Mesenteric fat pad (tissue), 1 donor: ENCODE results near the gene PHC3. TPM values are rescaled to one million over a fixed set of nuclear protein-coding genes. Genes with fewer than 3 reads are reported as not detected.
"Not testable (repeated sequence)": the region's sequence is repeated elsewhere in the genome, so short reads cannot be mapped to it uniquely, and the experiment has no call there.

ENCODE experiments used
- DNase-seq: peaks from one replicate; pipeline ENCODE4 v3.0.0-alpha.2; 2020; ENCODE audit warnings: low spot score
- total RNA-seq: library from RNA; stranded (reverse); fragmentation: NEBNext Ultra II Directional; extraction: Animal tissue kit (Norgen Biotek cat#: 25700); gene quantifications from one replicate; pipeline ENCODE4 v1.2.1, GENCODE V29; 2021
- donor health status: DM: yes; HTN: yes; CAD: no.

The PHC3 gene
- total RNA-seq, 1 donor from 2014 or later: 66.1 TPM

DNA sequence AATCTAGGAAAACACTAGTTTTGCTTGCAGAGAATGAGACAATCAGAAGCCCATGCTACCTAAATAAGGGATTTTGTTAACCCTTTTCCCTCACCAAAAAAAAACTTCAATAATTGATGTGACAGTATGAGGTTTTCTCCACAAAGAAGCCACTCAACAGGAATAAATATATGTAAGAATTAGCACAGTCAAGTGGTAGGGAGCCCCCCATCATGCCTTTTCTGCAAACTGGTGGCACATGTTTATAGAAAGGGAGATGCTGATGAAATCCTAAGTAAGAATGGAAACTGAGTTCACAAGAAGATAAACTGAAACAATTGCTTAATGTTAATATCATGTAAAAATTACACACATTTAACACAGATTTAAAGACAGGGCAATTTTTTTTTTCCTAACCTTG lies 51.0 kb downstream of the PHC3 start:
- no peak for DNase-seq

DNA sequence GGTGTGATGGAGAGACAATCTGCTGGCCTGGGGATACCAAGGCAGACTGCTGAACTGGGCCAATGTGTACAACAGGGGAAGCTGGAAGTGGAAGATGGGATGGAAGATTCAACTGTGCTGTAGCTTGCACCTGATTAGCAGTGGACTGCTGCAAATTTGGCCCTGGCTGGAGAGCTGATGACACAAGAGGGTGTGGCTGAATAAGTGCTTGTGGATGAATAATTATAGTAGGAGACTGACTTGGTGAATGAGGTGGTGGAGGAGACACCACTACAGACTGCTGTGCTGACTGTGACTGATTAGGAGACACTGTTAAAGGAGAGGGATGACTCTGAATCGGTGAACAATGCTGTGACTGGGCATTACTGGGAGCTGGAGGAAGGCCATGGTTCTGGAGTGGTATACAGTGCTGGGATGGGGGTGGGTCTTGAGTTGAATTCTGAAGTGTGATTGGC lies 52.5 kb downstream of the PHC3 start:
- DNase-seq: no peak

DNA sequence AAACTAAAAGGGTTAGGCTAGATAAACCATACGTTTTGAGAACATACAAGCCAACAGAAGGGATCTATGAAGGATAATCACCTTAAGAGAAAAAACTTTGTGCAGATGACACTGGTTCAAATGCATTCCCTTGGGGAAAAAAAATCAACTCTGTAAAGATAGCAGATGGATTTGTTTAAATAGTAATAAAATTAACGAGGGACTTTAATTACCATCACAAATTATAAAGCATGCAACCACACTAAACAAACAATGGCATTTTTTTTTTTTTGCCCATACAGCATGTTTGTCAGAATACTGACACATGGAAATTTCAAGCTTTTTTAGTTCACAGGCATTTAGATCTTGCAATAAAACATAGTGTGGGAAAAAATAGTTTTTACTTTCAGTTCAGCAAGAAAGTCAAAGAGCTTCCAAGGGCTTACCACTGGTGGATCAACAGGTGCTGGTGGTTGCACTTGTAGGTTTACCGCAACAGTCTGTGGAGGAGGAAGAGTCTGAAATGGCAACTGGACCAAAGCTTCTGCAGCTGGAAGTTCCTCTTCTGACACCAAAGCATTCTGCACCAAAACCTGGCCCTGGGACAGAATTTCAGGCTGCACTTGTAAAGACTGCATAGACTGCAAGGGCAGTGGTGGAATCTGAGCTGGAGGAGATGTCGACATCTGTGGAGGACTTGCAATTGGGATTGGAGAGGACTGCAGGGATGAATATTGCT lies 53.1 kb downstream of the PHC3 start:
- DNase-seq: no peak

DNA sequence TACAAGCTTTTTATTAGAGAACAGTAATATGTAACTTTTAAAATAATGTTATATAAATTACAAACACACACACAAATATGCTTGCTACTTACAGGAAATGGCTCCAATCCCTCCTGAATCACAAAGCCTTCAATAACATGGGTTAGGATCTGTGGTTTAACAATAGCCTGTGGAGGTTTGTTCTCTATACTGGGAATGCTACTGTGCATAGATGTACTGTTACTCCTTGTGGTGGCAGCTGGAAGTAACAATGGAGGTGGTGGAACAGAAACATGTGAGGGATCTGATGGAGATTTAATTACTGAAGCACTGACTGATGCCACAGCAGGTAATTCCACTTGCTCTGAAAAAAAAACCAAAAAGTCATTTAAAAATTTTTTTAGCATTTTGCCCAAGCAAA lies 64.4 kb downstream of the PHC3 start:
- DNase-seq: no peak

DNA sequence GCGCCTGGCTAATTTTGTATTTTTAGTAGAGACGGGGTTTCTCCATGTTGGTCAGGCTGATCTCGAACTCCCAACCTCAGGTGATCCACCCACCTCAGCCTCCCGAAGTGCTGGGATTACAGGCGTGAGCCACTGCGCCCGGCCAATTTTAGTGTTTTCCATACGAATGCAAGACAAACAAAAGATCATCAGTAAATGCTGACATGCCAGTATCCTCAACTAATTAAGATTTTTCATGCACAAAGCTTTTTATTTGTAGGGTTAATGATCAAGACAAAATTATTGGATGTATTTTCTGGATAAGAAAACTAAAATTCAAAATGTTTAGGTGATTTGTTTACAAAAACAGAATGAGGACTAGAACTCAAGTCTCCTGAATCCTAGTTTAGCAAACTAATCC lies 67.4 kb downstream of the PHC3 start:
- not testable (repeated sequence) for DNase-seq

DNA sequence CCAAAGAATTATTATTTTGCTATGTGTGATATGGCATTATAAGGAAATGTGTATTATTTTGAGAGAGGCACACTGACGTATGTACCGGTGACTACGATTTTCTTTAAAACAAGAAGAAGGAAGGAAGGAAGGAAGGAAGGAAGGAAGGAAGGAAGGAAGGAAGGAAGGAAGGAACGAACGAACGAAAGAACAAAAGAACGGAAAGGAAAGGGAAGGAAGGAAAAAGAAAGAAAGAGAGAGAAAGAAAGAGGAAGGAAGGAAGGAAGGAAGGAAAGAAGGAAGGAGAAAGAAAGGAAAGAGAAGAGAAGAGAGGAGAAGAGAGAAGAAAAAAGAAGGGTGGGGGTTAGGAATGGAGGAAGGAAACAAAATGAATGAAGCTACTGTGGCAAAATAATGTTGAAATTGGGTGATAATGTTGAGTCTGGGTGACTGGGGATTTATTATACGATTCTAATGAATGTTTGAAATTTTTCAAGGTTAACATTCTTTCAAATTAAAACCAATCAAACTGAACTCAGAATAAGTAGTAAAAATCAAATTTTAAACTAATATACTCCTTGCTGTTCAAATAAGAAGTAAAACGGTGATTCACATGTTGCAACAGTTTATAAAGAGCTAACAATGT lies 70.3 kb downstream of the PHC3 start:
- DNase-seq: no peak

DNA sequence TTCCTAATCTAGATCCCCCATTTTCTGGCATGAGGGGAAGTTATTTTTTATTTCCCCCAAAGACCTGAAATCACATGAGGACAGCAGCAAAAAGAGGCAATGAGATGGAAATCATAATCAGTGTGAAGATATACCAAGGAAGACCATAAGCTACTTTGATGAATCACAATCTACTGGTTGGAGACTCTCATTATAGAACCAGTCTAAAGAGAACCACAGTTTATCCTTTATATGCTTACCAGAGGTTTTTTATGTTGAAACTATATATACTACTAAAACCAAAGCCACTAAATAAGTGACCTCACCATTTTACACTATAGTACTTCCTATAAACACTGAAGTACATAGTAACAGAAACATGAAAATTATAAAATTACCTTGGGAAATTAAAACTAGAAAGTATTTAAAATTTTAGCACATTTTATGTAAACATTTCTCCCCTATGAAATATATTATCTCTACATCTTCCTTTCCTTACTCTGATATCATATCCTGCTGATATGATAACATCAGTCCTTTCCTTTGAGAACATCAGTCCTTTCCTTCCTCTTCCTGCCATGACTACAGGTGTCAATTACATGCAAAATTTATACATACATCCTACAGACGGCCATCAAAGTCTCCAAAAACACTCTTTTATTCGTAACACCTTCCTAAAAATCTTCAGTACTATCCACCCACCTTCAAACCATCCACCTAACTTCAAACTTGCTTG lies 71.8 kb downstream of the PHC3 start:
- no peak for DNase-seq

DNA sequence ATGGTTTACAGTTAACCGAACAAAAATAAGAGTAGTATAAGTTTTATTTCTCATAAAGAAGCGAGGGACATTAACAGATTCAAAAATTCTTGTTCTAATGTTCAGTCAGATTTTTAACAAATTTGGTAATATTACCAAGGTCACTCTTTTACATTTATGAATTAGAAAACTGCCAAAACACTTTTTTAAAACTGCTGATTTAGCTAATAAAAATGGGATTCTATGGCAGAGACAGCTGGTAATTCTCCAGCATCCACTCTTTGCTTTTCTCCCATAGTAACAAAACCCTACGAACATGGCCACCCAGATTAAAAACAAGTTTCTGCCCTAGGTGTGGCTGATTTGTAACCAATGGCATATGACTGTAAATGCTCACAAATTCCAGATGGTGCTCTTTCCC lies 72.6 kb downstream of the PHC3 start:
- DNase-seq: no peak

DNA sequence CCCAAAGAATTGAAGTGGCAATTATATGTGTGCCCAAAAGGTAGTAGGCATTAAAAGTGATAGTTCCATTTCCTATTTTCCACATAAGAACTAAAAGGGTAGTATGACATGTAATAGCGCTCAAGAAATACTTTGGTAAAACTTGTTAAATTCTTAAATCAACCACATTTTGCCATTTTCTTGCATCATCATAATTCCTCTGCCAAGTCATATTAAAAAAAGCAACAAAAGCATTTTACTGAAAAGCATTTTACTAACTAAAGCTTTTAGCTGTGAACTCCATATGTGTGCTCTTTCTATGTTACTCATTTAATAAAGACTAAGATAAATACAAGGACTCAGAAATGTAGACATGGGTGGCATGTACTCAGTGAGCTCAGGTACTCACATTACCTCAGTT lies 73.6 kb downstream of the PHC3 start:
- DNase-seq: no peak

DNA sequence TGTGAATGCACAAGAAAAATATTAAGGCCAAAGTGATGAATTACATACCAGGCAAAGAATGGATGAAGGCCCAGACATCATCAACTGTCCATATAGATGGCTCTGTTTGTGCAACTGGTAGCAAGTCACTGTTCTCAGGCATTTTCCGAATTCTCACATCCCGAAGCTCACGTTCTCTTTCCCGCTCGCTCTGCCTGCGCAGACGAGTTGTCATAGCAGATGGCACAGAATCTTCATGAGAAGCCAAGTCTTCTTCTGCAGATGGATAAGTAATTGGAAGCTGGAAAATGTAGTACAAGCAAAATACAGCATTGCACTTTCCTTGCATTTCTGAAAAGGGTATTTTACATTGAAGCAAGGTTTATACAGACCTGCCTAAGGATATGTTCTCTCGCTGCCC lies 79.1 kb downstream of the PHC3 start:
- DNase-seq: no peak

DNA sequence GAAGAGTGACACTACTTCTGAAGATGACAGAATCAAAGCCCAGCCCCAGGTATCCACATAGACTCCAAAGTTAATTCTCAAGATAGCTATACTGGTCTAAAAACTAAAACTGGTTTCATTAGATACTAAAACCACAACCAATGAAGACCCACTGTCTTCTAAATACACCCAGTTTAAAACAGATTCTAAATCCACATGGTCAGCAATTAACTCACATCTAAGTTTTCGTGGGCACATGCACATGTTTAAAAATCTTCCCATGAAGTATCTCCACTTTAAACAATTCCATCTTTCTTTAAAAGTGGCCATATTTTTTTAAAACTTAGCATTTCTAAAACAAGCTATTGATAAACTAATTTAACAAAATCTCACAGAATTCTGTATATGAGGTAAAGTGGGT lies 80.6 kb downstream of the PHC3 start:
- no peak for DNase-seq

DNA sequence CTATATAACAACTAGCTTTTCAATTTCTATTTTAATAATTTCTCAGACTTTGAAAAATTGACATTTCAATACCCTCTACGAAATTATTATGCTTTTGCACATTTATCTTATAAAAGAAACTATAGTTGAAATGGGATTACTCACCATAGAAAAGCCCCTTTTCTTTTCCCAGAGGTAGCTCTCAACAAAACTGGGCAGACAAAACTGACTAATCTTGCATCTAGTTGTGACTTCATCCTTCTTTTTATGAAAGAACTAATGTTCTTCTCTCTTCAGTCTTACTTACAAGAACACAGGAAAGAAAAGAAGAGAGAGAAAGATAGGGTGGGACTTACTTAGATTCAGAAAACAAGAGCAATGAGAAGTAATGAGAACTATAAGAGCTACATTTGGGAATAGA lies 82.8 kb downstream of the PHC3 start:
- DNase-seq: no peak

DNA sequence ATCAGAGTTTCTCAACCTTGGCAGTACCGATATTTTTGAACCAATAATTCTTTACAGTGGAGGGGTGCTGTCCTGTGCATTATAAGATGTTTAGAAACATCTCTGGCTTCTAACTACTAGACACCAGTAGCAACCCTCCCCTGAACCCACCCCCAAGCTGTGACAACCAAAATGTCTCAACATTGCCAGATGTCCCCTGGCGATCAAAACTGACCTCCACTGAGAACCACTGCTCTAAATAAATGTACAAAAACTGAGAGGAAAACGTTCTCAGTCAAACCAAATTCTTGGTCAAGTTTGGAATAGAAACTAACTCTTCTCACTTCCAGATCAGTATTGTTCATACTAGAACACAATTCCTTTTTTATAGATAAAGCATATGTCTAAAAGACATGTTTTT lies 85.2 kb downstream of the PHC3 start:
- no peak for DNase-seq

DNA sequence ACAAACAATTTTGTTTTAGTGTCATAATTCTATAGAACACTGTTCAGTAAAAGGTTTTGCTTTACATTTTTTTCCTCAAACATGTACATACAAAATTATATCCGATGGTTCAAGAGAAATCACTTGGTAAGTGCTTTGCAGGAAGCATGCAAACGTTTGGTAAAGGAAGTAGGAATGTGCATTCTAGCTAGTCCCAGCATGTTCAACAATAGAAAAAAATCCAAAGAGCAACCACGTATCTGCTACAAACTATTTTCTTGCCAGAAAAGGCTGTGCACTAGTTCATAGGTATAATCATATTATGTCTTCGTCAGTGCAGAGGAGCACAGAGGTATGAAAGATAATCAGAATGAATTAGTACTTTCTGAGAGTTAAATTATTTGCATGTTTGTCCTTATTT lies 85.8 kb downstream of the PHC3 start:
- DNase-seq: no peak

DNA sequence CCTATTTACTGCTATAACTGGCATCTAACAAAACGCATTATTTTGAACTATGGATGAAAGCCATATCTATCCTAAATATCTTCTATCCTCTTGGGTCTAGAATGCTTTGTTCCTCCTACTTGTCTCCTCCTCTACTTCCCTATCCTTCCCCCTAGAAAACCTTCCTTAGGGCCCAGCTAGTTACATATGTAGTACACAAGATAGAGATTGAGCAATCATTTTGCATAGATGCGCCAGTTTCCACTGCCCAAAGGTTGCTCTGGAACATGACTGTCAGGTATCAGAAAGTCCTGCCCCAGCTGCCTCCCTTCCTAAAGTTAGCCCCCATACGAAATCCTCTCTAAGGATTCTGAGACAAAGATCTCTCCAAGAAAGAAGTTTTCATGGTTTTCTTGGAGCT lies 88.6 kb downstream of the PHC3 start:
- no peak for DNase-seq

DNA sequence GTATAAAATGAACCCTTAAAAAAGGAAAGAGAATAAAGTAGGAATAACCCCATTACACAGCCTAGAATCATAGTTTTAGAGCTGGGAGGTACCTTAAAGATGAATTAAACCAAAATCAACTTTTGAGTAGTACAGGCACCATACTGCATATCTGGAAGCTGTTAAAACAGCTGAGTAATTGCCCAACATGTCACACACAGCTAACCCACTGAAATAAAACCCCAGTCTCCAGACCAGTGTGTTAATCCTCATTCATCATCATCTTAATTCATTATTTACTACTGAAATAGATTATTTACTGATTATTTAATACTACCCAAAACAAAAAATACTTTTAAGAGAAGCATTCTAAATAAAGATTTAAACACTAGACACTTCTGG lies 90.9 kb downstream of the PHC3 start:
- no peak for DNase-seq

DNA sequence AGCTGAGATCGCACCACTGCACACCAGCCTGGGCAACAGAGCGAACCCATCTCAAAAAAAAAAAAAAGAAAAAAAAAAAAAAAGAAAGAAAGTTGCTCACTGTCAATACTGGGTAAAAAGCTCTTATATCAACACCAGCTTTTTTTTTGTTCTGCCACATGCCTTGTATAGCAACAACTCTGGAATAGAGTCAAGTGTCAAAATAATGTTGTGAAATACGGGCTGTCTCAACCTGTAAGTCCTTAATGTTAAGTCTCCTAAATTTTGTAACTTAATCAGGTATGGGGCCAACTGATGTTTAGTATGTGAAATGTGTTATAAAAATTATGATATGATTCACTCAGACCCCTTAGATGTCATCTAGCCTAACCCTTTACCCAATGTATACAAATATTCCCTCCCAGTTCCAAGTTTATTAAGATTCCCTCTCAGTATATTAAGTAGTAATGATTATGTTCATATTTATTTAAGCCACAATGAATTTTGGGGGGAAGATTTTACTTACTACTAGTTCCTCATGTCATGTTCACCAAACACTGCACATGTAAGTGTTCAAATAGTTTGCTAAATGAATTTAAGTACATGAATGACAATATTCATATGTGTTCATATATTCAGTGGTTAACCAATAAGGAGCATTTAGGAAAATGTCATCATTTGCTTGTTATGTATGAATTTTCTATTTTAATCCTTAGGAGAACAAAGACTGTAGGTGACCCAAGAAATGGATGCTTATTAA lies 91.5 kb downstream of the PHC3 start:
- DNase-seq: no peak

DNA sequence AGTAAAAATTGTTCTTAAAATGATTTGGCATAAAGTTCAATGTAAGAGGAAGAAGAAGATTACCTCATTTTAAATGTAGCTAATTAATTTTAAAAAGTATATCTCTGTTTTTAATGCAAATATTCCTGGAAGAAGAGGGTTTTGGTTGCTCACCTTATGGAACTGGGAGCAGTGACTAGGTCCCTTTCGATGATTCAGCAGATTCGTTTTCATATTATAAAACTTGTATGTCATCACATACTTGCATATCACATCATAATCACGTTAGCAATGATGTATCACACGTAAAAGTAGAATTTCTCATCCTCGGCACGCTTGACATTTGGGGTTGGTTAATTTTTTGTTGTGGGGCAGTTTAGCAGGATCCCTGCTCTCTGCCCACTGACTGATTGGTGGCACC lies 96.1 kb downstream of the PHC3 start:
- no peak for DNase-seq

DNA sequence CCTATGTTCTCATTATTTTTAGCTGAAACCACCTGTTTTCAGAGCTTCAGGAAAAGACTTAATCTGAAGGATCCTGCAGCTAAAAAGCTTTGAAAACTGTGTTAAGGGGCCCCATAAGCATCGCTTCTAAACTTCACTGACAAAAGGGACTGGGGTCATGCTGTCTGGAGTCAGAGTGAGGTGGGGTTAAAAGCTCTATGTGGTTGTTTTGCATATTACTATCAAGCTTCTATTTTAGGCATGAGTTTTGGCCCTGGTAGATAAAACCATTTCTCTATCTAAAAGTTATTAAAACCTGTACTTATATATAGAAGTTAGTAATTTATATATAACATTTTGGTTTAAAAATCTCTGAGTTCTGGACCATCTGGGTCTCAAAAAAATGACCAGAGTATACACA lies 98.2 kb downstream of the PHC3 start:
- no peak for DNase-seq

DNA sequence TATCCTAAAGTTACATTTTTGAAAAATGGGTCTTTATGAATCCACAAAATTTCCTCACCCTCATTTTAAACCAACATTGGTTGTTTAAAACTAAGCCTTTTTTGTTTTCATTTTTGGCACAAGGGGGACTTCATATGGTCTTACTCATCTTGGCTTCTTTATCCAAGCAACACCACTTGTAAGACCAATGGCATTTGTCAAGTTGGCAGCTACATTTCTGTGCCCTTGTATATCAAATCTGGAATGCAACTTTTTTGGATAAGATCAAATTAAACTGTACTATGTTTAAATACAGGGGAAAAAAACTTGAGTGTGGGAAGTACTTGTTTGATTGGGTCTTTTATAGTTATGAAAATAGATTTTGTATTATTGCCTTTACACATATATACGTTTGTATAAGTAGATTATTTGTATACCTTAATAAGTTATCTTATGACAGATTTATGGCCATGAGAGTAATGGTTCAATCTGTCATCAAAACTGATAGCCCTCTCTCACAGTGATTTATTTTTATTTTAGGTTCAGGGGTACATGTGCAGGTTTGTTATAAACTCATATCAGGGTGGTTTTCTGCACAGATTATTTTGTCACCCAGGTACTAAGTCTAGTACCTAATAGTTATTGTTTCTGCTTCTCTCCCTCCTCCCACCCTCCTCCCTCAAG lies 100.3 kb downstream of the PHC3 start:
- no peak for DNase-seq

DNA sequence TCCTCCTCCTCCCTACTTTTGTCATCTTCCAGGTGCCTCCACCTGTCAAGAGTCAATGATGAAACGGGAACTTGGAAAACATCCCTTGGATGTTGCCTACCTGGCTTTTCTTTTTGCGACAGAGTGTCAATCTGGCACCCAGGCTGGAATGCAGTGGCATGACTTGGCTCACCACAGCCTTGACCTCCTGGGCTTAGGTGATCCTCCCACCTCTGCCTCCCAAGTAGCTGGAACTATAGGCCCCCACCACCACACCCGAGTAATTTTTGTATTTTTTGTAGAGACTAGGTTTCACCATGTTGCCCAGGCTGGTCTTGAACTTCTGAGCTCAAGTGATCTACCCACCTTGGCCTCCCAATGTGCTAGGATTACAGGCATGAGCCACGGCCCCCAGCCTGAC lies 100.9 kb downstream of the PHC3 start:
- no peak for DNase-seq
